Hepatocyte (in vitro differentiated cells): ENCODE results near the gene DPF3. TPM values are rescaled to one million over a fixed set of nuclear protein-coding genes. Genes with fewer than 3 reads are reported as not detected.

Experiments
- DNase-seq: peaks from one replicate; pipeline ENCODE4 v3.0.0-alpha.2; 2016; ENCODE audit warnings: low spot score
- H2AFZ ChIP-seq: fragments of 200-600 bp; sonication (generic); 2 replicates; pipeline ENCODE4 v1.6.0; 2016; ENCODE audit warnings: antibody characterized with exemption, mild to moderate bottlenecking
- H3K27ac ChIP-seq: fragments of 200-600 bp; sonication (generic); 2 replicates; pipeline ENCODE4 v1.5.1; 2016; ENCODE audit warnings: mild to moderate bottlenecking
- H3K27me3 ChIP-seq: fragments of 200-600 bp; sonication (generic); 2 replicates; pipeline ENCODE4 v1.6.1; 2016
- H3K36me3 ChIP-seq: fragments of 200-600 bp; sonication (generic); replicated peaks from 2 replicates; pipeline ENCODE4 v1.5.1; 2016; ENCODE audit warnings: low read depth; ENCODE audit not compliant: insufficient read depth
- H3K4me1 ChIP-seq: fragments of 200-600 bp; sonication (generic); 2 replicates; pipeline ENCODE4 v1.5.1; 2016; ENCODE audit warnings: mild to moderate bottlenecking, moderate library complexity; ENCODE audit not compliant: insufficient read depth
- H3K4me2 ChIP-seq: fragments of 200-600 bp; sonication (generic); 2 replicates; pipeline ENCODE4 v1.6.0; 2016
- H3K4me3 ChIP-seq: fragments of 200-600 bp; sonication (generic); 2 replicates; pipeline ENCODE4 v1.5.1; 2016; ENCODE audit warnings: mild to moderate bottlenecking
- H3K79me2 ChIP-seq: fragments of 200-600 bp; sonication (generic); 2 replicates; pipeline ENCODE4 v1.6.0; 2017; ENCODE audit warnings: mild to moderate bottlenecking
- H3K9me2 ChIP-seq: fragments of 200-600 bp; sonication (generic); replicated peaks from 2 replicates; pipeline ENCODE4 v1.6.0; 2017; ENCODE audit warnings: mild to moderate bottlenecking; ENCODE audit not compliant: insufficient read depth
- H3K9me3 ChIP-seq: fragments of 200-600 bp; sonication (generic); 2 replicates; pipeline ENCODE4 v1.5.1; 2016; ENCODE audit warnings: low read depth, mild to moderate bottlenecking
- H4K20me1 ChIP-seq: fragments of 200-600 bp; sonication (generic); 2 replicates; pipeline ENCODE4 v1.6.0; 2016; ENCODE audit warnings: mild to moderate bottlenecking; ENCODE audit not compliant: insufficient read depth, poor library complexity, severe bottlenecking
- EZH2 ChIP-seq: fragments of 200-600 bp; sonication (generic); IDR thresholded peaks from 2 replicates; pipeline ENCODE4 v1.6.1; 2016; ENCODE audit warnings: antibody characterized with exemption, mild to moderate bottlenecking, borderline replicate concordance
- EZH2phosphoT487 ChIP-seq: fragments of 200-600 bp; sonication (generic); IDR thresholded peaks from one replicate; pipeline ENCODE4 v1.6.1; 2018; ENCODE audit warnings: antibody characterized with exemption, mild to moderate bottlenecking, low read depth, moderate library complexity; ENCODE audit not compliant: unreplicated experiment, severe bottlenecking
- WGBS: methylation state at CpG from one replicate; pipeline ENCODE4 v1.1.6; 2016; ENCODE audit warnings: low lambda C conversion rate; ENCODE audit errors: missing lambda C conversion rate; 5-methylcytosine and 5-hydroxymethylcytosine counted together
- polyA plus RNA-seq: library from polyadenylated mRNA; unstranded; fragments of >200 nt; fragmentation: Nextera tagmentation; extraction: Ambion mirVana; gene quantifications from 2 replicates; pipeline ENCODE4 v1.2.1, GENCODE V29; 2016
- total RNA-seq: library from RNA; depleted of rRNA; stranded (reverse); fragments of >200 nt; gene quantifications from 2 replicates; pipeline ENCODE4 v1.2.3, GENCODE V29; 2014
- TF ChIP-seq, protein P1 (sequence below): fragments of 200-600 bp; sonication (generic); IDR thresholded peaks from 2 replicates; pipeline ENCODE4 v1.5.1; 2016; ENCODE audit warnings: antibody characterized with exemption, mild to moderate bottlenecking; ENCODE audit not compliant: poor library complexity

DPF3 gene
- total and polyA plus RNA-seq, 2 experiments from 2014 or later: 0.21 to 0.47 TPM

DNA sequence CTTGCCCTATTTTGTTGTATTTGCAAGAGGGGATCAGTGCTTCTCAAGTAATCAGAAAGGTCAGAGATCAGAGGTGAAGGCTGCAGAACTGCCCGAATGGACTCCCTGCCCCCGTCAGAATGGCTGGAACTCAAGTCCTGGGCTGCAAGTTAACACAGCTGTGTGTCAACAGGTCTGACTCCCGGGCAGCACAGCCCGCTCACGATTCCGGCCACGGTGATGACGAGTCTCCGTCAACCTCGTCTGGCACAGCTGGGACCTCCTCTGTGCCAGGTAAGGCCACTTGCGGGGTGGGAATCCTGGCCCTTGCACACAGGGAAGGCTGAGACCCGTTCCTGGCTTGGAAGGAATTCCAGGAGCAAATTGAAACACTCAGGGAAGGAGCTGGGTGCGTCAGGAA, 45.7 kb upstream of the DPF3 start:
- Histone ChIP-seq H3K4me1 (no peaks in the 10 kb centered on the region), H4K20me1 (no peaks in the 10 kb centered on the region), H3K27me3 (no peaks in the 10 kb centered on the region), H3K36me3 (no peaks in the 10 kb centered on the region), H3K27ac (no peak overlapping the region), H3K4me2 (no peak overlapping the region), H3K9me2 (no peaks in the 10 kb centered on the region), H2AFZ (no peak overlapping the region), H3K9me3 (no peaks in the 10 kb centered on the region), H3K79me2 (peaks cover 10% of the 10 kb centered on the region), H3K4me3 (no peak overlapping the region)
- no peak for DNase-seq
- WGBS: 84% methylated on average over 13 of the region's 13 CpGs
- TF ChIP-seq EZH2phosphoT487: no peak
- TF ChIP-seq, protein P1, sequence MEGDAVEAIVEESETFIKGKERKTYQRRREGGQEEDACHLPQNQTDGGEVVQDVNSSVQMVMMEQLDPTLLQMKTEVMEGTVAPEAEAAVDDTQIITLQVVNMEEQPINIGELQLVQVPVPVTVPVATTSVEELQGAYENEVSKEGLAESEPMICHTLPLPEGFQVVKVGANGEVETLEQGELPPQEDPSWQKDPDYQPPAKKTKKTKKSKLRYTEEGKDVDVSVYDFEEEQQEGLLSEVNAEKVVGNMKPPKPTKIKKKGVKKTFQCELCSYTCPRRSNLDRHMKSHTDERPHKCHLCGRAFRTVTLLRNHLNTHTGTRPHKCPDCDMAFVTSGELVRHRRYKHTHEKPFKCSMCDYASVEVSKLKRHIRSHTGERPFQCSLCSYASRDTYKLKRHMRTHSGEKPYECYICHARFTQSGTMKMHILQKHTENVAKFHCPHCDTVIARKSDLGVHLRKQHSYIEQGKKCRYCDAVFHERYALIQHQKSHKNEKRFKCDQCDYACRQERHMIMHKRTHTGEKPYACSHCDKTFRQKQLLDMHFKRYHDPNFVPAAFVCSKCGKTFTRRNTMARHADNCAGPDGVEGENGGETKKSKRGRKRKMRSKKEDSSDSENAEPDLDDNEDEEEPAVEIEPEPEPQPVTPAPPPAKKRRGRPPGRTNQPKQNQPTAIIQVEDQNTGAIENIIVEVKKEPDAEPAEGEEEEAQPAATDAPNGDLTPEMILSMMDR: no peak

DNA sequence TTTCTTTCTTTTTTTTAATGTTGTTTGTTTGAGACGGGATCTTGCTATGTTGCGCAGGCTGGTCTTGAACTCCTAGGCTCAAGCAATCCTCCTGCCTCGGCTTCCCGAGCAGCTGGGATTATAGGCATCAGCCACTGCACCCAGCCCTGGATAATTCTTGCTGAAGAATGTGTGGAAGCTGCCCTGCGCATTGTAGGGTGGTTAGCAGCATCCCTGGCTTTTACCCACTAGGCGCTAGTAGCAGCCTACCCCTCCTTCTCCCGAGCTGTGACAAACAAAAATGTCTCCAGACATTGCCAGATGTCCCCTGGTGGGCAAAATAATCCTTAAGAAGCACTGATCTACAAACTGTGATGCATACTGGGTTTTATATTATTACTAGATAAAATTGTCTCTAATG, 39.0 kb upstream of the DPF3 start:
- Histone ChIP-seq H3K4me1 (no peaks in the 10 kb centered on the region), H2AFZ (no peak overlapping the region), H3K27me3 (no peaks in the 10 kb centered on the region), H3K79me2 (peaks cover 62% of the 10 kb centered on the region), H3K4me3 (no peak overlapping the region), H3K27ac (no peak overlapping the region), H3K9me3 (no peaks in the 10 kb centered on the region), H3K9me2 (no peaks in the 10 kb centered on the region), H3K4me2 (no peak overlapping the region), H3K36me3 (no peaks in the 10 kb centered on the region), H4K20me1 (no peaks in the 10 kb centered on the region)
- no peak for DNase-seq
- WGBS: 84% methylated on average over 7 of the region's 7 CpGs
- TF ChIP-seq EZH2phosphoT487 (no peak), EZH2 (no peak)
- TF ChIP-seq, protein P1: no peak

DNA sequence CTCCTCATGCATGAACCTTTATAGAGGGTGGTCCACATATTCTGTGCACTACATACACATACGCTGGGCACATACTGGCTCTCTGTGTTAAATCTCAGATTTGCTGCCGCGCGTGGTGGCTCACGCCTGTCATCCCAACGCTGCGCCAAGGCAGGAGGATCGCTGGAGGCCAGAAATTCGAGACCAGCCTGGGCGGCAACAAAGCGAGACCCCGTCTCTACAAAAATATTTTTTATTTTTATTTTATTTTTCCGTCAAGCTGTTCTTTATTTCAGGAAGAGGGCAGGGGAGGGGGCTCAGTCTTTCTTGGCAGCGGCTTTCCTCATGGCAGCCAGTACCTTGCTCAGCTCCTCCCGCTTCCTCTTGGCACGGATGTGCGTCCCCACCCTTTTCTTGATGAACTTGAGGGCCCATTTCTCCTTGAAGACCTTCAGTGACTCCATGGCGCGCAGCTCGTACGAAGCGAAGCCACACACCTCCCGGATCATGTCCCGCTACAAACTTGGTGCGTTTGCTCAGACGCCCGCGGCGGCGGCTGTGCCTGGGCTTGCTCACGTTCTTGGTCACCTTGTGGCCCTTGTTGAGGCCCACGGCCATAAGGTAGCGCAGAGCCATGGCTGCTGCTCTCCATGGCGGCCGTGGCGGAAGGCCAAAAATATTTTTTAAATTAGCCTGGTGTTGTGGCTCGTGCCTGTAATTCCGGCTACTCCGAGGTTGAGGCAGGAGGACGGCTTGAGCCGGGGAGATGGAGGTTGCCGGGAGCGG, 35.6 kb upstream of the DPF3 start:
- H3K4me3 ChIP-seq: no peak overlapping the region
- H3K27ac ChIP-seq: no peak overlapping the region
- H2AFZ ChIP-seq: no peak overlapping the region
- peaks cover 56% of the 10 kb centered on the region for H3K79me2 ChIP-seq
- no peak for DNase-seq
- no peaks in the 10 kb centered on the region for H3K36me3 ChIP-seq
- no peak for TF ChIP-seq EZH2
- no peak for TF ChIP-seq EZH2phosphoT487
- TF ChIP-seq, protein P1: no peak
- no peaks in the 10 kb centered on the region for H3K9me2 ChIP-seq
- WGBS: 97% methylated on average over 43 of the region's 43 CpGs
- H3K27me3 ChIP-seq: no peaks in the 10 kb centered on the region
- no peak overlapping the region for H3K4me2 ChIP-seq
- H4K20me1 ChIP-seq: no peaks in the 10 kb centered on the region
- H3K4me1 ChIP-seq: no peaks in the 10 kb centered on the region
- H3K9me3 ChIP-seq: no peaks in the 10 kb centered on the region
